Body of pancreas (tissue), 4 donors: ENCODE results near the gene OTOG. TPM values are rescaled to one million over a fixed set of nuclear protein-coding genes. Genes with fewer than 3 reads are reported as not detected.

Source experiments
- ATAC-seq: fragments of 150-250 bp; one replicate; pipeline ENCODE4 v1.9.1; 2016
- DNase-seq, 4 donors: peaks; one replicate each; pipeline ENCODE4 v3.0.0-alpha.2; 2019
- H3K27ac ChIP-seq, 4 donors: fragments of 200-600 bp; sonication (generic); 1 replicate in 3 of 4; 2 replicates in 1 of 4; pipeline versions ENCODE4 v1.5.1 to v1.6.1; 2016 to 2019; ENCODE audit warnings: mild to moderate bottlenecking in 1 of 4, mixed read lengths in 1 of 4, moderate library complexity in 1 of 4
- H3K27me3 ChIP-seq, 2 donors: fragments of 200-600 bp; sonication (generic); one replicate each; pipeline ENCODE4 v1.6.0; 2016; ENCODE audit warnings: mild to moderate bottlenecking in 1 of 2
- H3K36me3 ChIP-seq, 2 donors: fragments of 200-600 bp; sonication (generic); replicated peaks in 1 of 2; 2 replicates each; pipeline ENCODE4 v1.5.1; 2016; ENCODE audit warnings: low read depth in 2 of 2; ENCODE audit not compliant: insufficient read depth in 1 of 2
- H3K4me1 ChIP-seq: fragments of 200-600 bp; sonication (generic); one replicate; pipeline ENCODE4 v1.6.0; 2016
- H3K4me3 ChIP-seq, 2 donors: fragments of 200-600 bp; sonication (generic); 1 replicate in 1 of 2; 2 replicates in 1 of 2; pipeline ENCODE4 v1.5.1; 2016 to 2019
- H3K9me3 ChIP-seq, 3 donors: fragments of 200-600 bp; sonication (generic); 1 replicate in 2 of 3; 2 replicates in 1 of 3; pipeline ENCODE4 v1.5.1; 2016
- POLR2A ChIP-seq, 3 donors: fragments of 450-650 bp; IDR thresholded peaks; one replicate each; pipeline ENCODE4 v1.6.1; 2016; ENCODE audit warnings: antibody characterized with exemption in 3 of 3, mild to moderate bottlenecking in 2 of 3
- WGBS, 2 donors: methylation state at CpG; one replicate each; pipeline ENCODE4 v1.1.5; 2017; 5-methylcytosine and 5-hydroxymethylcytosine counted together
- intact Hi-C: fragments of 100-400 bp; cut with DNase I; formaldehyde crosslinking; loops from one replicate; pipeline ENCODE4 v1.15.1; 2023
- total RNA-seq, 2 donors: library from RNA; depleted of rRNA; stranded (reverse); fragments of >200 nt; gene quantifications; one replicate each; pipeline ENCODE4 v1.1.0, GENCODE V29; 2016
- TF ChIP-seq, protein P1 (sequence below), 7 experiments: fragments of 450-650 bp in 4 of 7; fragments of 200-600 bp in 3 of 7; sonication (generic) in 3 of 7; IDR thresholded peaks; one replicate each; pipeline ENCODE4 v1.5.1; 2016 to 2019; ENCODE audit warnings: antibody characterized with exemption in 7 of 7

Gene OTOG
- total RNA-seq, 2 donors from 2014 or later: not detected

GRCh38 chr11:17527628-17527995 is 19.4 kb upstream of the OTOG start:
- Histone ChIP-seq H3K9me3 (no peaks in the 10 kb centered on the region), H3K4me1 (no peaks in the 10 kb centered on the region), H3K4me3 (no peak overlapping the region), H3K27me3 (no peaks in the 10 kb centered on the region), H3K36me3 (no peaks in the 10 kb centered on the region), H3K27ac (no peak overlapping the region)
- WGBS, 2 donors: 54 to 63% methylated on average over 3 of the region's 3 CpGs
- DNase-seq (no peak), ATAC-seq (no peak)
- TF ChIP-seq, protein P1, sequence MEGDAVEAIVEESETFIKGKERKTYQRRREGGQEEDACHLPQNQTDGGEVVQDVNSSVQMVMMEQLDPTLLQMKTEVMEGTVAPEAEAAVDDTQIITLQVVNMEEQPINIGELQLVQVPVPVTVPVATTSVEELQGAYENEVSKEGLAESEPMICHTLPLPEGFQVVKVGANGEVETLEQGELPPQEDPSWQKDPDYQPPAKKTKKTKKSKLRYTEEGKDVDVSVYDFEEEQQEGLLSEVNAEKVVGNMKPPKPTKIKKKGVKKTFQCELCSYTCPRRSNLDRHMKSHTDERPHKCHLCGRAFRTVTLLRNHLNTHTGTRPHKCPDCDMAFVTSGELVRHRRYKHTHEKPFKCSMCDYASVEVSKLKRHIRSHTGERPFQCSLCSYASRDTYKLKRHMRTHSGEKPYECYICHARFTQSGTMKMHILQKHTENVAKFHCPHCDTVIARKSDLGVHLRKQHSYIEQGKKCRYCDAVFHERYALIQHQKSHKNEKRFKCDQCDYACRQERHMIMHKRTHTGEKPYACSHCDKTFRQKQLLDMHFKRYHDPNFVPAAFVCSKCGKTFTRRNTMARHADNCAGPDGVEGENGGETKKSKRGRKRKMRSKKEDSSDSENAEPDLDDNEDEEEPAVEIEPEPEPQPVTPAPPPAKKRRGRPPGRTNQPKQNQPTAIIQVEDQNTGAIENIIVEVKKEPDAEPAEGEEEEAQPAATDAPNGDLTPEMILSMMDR (IDR thresholded peaks at IDR 0.05): no peak
- no peak for TF ChIP-seq POLR2A (IDR thresholded peaks at IDR 0.05)
- intact Hi-C loops: no loop called here

DNA sequence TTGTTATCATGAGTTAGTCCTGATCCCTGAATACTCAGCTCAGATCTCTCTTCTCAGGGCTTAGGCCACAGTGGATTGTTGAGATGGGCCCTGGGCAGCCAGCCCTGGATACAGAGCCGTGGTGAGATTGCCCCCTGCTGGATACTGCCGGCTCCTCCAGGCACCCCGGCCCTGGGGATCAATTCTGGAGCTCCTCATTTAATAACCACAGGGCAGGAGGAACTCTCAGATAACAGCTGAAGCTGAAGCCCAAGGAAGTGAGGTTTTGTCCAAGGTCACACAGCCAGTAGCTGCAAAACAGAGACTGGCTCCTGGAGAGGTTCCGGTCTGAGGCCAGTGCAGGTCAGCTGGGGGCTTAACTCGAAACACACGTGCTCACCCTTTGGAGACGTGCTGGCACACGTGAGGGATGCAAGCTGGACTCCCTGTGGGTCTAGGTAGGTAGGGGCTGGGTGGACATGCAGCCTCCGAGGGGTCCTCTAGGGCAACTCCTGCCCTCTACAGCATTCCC is 18.8 kb upstream of the OTOG start:
- intact Hi-C loops: no loop called here
- Histone ChIP-seq H3K4me1 (no peaks in the 10 kb centered on the region), H3K9me3 (no peaks in the 10 kb centered on the region), H3K36me3 (no peaks in the 10 kb centered on the region), H3K4me3 (no peak overlapping the region), H3K27ac (no peak overlapping the region), H3K27me3 (no peaks in the 10 kb centered on the region)
- DNase-seq (peak; percentile 49 to 65 (median 54)), ATAC-seq (peak; percentile 82)
- WGBS, 2 donors: 46 to 55% methylated on average over 9 of the region's 9 CpGs
- no peak for TF ChIP-seq POLR2A (IDR thresholded peaks at IDR 0.05)
- TF ChIP-seq, protein P1 (IDR thresholded peaks at IDR 0.05): peak; percentile 29 to 74 (median 56)

DNA sequence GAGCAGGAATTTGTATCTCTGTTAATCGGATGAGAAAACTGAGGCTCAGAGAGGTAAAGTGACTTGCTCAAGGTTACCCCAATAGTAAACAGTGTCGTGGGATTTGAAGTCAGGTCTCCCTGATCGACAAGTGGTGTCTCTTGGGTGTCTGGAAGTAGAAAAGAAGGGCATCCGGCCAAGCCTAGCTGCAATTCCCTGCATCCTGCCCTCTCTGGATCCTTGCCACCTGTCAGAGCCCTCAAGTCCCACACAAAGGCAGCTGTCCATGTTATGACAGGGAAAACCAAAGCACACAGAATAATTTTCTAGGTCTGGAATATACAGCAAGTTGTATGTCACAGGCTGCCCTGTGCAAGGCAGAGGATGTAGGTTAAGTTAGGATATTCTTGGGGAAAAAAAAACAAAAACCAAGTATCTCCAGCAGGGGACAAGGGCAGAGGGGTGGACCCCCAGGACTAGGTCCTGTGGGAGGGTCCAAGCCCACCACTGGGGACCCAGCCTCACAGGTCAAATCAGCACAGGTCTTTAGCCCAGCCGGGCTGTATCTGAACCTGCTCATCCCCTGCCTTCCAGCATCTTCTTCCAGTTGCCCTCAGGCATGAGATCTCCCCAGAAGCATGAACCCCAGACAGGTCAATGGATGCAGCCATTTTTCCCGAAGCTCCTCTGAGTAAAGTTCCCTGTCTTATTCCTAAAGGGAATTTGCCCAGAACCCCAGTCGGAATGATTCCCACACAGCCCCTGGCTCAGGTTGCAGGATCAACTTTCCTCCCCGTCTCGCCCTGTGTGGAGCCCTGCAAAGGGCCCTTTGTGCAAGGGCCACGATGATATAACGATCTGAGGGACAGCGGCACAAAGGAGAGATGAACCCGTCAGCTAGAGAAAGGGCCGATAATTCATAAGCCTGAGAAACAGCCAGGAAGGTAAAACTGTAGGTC is 17.9 kb upstream of the OTOG start:
- 67 to 73% methylated on average over 14 of the region's 14 CpGs for WGBS, 2 donors
- Histone ChIP-seq H3K4me1 (no peaks in the 10 kb centered on the region), H3K4me3 (no peak overlapping the region), H3K27ac (no peak overlapping the region), H3K36me3 (no peaks in the 10 kb centered on the region), H3K9me3 (no peaks in the 10 kb centered on the region), H3K27me3 (no peaks in the 10 kb centered on the region)
- no peak for TF ChIP-seq POLR2A (IDR thresholded peaks at IDR 0.05)
- TF ChIP-seq, protein P1 (IDR thresholded peaks at IDR 0.05): no peak
- DNase-seq (no peak), ATAC-seq (no peak)
- intact Hi-C loops: no loop called here

DNA sequence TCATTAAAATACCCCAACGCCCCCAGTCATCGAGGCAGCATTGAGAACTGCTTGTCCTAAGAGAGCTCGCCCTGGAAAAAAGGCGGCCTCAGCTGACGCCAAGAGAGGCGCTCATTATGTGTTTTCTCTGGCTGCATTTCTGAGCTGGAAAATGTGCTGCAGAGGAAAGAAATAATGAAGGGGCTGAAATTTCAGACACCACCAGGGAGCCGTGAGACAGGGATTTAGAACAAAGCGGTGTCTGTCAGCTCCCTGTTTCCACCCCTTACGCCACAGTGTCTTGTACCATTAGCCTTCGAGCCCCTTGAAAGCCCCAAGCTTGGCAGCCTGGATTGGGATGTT is 17.2 kb upstream of the OTOG start:
- 75 to 85% methylated on average over 10 of the region's 10 CpGs for WGBS, 2 donors
- Histone ChIP-seq H3K27me3 (no peaks in the 10 kb centered on the region), H3K36me3 (no peaks in the 10 kb centered on the region), H3K4me3 (no peak overlapping the region), H3K27ac (no peak overlapping the region), H3K9me3 (no peaks in the 10 kb centered on the region), H3K4me1 (no peaks in the 10 kb centered on the region)
- intact Hi-C loops: no loop called here
- DNase-seq: no peak
- no peak for ATAC-seq
- TF ChIP-seq, protein P1 (IDR thresholded peaks at IDR 0.05): no peak
- TF ChIP-seq POLR2A (IDR thresholded peaks at IDR 0.05): no peak
